ENCODE results near the gene LRCH1. TPM values are rescaled to one million over a fixed set of nuclear protein-coding genes. Genes with fewer than 3 reads are reported as not detected.
"Not testable (repeated sequence)": the region's sequence is repeated elsewhere in the genome, so short reads cannot be mapped to it uniquely, and the experiment has no call there.

The LRCH1 gene
- polyA plus RNA-seq, 1 donor: 20.7 TPM

- no peak for DNase-seq
Measured at GRCh38 chr13:46720189-46720588, 167.2 kb downstream of the LRCH1 start.

GRCh38 chr13:46721054-46721453 lies 168.1 kb downstream of the LRCH1 start:
- peak; percentile 48 for DNase-seq

GRCh38 chr13:46726347-46726746 lies 173.4 kb downstream of the LRCH1 start:
- no peak for DNase-seq

- no peak for DNase-seq
Measured at GRCh38 chr13:46728777-46729176, 175.8 kb downstream of the LRCH1 start.

GRCh38 chr13:46731535-46731934 lies 178.6 kb downstream of the LRCH1 start:
- DNase-seq: no peak

- no peak for DNase-seq
Measured at GRCh38 chr13:46735425-46735824, 182.5 kb downstream of the LRCH1 start.

GRCh38 chr13:46736541-46737310 lies 183.8 kb downstream of the LRCH1 start:
- DNase-seq: no peak

GRCh38 chr13:46738055-46738454 lies 185.1 kb downstream of the LRCH1 start:
- no peak for DNase-seq

GRCh38 chr13:46738766-46739165 lies 185.8 kb downstream of the LRCH1 start:
- DNase-seq: no peak

- DNase-seq: no peak
Measured at GRCh38 chr13:46739447-46740098, 186.6 kb downstream of the LRCH1 start.

- no peak for DNase-seq
Measured at GRCh38 chr13:46743191-46743590, 190.2 kb downstream of the LRCH1 start.

- no peak for DNase-seq
Measured at GRCh38 chr13:46745062-46745461, 192.1 kb downstream of the LRCH1 start.

GRCh38 chr13:46745706-46746105 lies 192.7 kb downstream of the LRCH1 start:
- DNase-seq: no peak

- no peak for DNase-seq
Measured at GRCh38 chr13:46747031-46747820, 194.3 kb downstream of the LRCH1 start.

- DNase-seq: no peak
Measured at GRCh38 chr13:46748300-46748699, 195.3 kb downstream of the LRCH1 start.

GRCh38 chr13:46749951-46750350 lies 197.0 kb downstream of the LRCH1 start:
- no peak for DNase-seq

- no peak for DNase-seq
Measured at GRCh38 chr13:46751811-46752635, 199.1 kb downstream of the LRCH1 start.

GRCh38 chr13:46753137-46753536 lies 200.2 kb downstream of the LRCH1 start:
- no peak for DNase-seq

GRCh38 chr13:46753917-46754316 lies 200.9 kb downstream of the LRCH1 start:
- no peak for DNase-seq

- DNase-seq: no peak
Measured at GRCh38 chr13:46754812-46755211, 201.8 kb downstream of the LRCH1 start.

- DNase-seq: not testable (repeated sequence)
Measured at GRCh38 chr13:46755508-46755907, 202.5 kb downstream of the LRCH1 start.

- no peak for DNase-seq
Measured at GRCh38 chr13:46756977-46757376, 204.0 kb downstream of the LRCH1 start.
